ENCODE data around the gene CDHR1. TPM values are rescaled to one million over a fixed set of nuclear protein-coding genes. Genes with fewer than 3 reads are reported as not detected.

Gene CDHR1
- total RNA-seq, 1 donor from 2014 or later, result 6.1 TPM

GRCh38 chr10:84196941-84197340 lies 2.6 kb downstream of the CDHR1 start:
- H3K36me3 Mint-ChIP-seq (ENCODE audit: unreplicated experiment), result no peaks in the 10 kb centered on the region
- H3K27ac Mint-ChIP-seq (ENCODE audit: unreplicated experiment), result no peak overlapping the region
- H3K9me3 Mint-ChIP-seq (ENCODE audit: unreplicated experiment), result peaks cover 3% of the 10 kb centered on the region
- peaks cover 20% of the 10 kb centered on the region for H3K27me3 Mint-ChIP-seq (ENCODE audit: unreplicated experiment)
- TF ChIP-seq CTCF (IDR thresholded peaks at IDR 0.05; ENCODE audit: partially characterized antibody, unreplicated experiment), result no peak
- no peak overlapping the region for H3K4me3 Mint-ChIP-seq (ENCODE audit: unreplicated experiment)
- H3K4me1 Mint-ChIP-seq (ENCODE audit: low read depth, unreplicated experiment), result peaks cover 3% of the 10 kb centered on the region
- DNase-seq, result no peak

GRCh38 chr10:84197643-84198042 lies 3.3 kb downstream of the CDHR1 start:
- Mint-ChIP-seq H3K27ac (ENCODE audit: unreplicated experiment) (no peak overlapping the region), H3K9me3 (ENCODE audit: unreplicated experiment) (peaks cover 3% of the 10 kb centered on the region), H3K4me3 (ENCODE audit: unreplicated experiment) (no peak overlapping the region), H3K27me3 (ENCODE audit: unreplicated experiment) (peaks cover 20% of the 10 kb centered on the region), H3K36me3 (ENCODE audit: unreplicated experiment) (no peaks in the 10 kb centered on the region), H3K4me1 (ENCODE audit: low read depth, unreplicated experiment) (peaks cover 7% of the 10 kb centered on the region)
- DNase-seq, result no peak
- no peak for TF ChIP-seq CTCF (IDR thresholded peaks at IDR 0.05; ENCODE audit: partially characterized antibody, unreplicated experiment)

GRCh38 chr10:84198206-84198915 lies 4.0 kb downstream of the CDHR1 start:
- H3K4me1 Mint-ChIP-seq (ENCODE audit: low read depth, unreplicated experiment), result peaks cover 7% of the 10 kb centered on the region
- H3K27ac Mint-ChIP-seq (ENCODE audit: unreplicated experiment), result peak overlapping the region; percentile 4
- peaks cover 3% of the 10 kb centered on the region for H3K9me3 Mint-ChIP-seq (ENCODE audit: unreplicated experiment)
- H3K27me3 Mint-ChIP-seq (ENCODE audit: unreplicated experiment), result peaks cover 18% of the 10 kb centered on the region
- H3K4me3 Mint-ChIP-seq (ENCODE audit: unreplicated experiment), result no peak overlapping the region
- no peak for DNase-seq
- TF ChIP-seq CTCF (IDR thresholded peaks at IDR 0.05; ENCODE audit: partially characterized antibody, unreplicated experiment), result no peak
- H3K36me3 Mint-ChIP-seq (ENCODE audit: unreplicated experiment), result no peaks in the 10 kb centered on the region

GRCh38 chr10:84200537-84201243 lies 6.4 kb downstream of the CDHR1 start:
- Mint-ChIP-seq H3K27ac (ENCODE audit: unreplicated experiment) (no peak overlapping the region), H3K4me1 (ENCODE audit: low read depth, unreplicated experiment) (peaks cover 5% of the 10 kb centered on the region), H3K4me3 (ENCODE audit: unreplicated experiment) (no peak overlapping the region), H3K27me3 (ENCODE audit: unreplicated experiment) (peaks cover 17% of the 10 kb centered on the region), H3K36me3 (ENCODE audit: unreplicated experiment) (no peaks in the 10 kb centered on the region), H3K9me3 (ENCODE audit: unreplicated experiment) (peaks cover 3% of the 10 kb centered on the region)
- no peak for TF ChIP-seq CTCF (IDR thresholded peaks at IDR 0.05; ENCODE audit: partially characterized antibody, unreplicated experiment)
- no peak for DNase-seq

GRCh38 chr10:84201244-84201606 lies 6.9 kb downstream of the CDHR1 start:
- no peak for TF ChIP-seq CTCF (IDR thresholded peaks at IDR 0.05; ENCODE audit: partially characterized antibody, unreplicated experiment)
- no peak overlapping the region for H3K27ac Mint-ChIP-seq (ENCODE audit: unreplicated experiment)
- peaks cover 15% of the 10 kb centered on the region for H3K27me3 Mint-ChIP-seq (ENCODE audit: unreplicated experiment)
- peaks cover 3% of the 10 kb centered on the region for H3K9me3 Mint-ChIP-seq (ENCODE audit: unreplicated experiment)
- H3K4me1 Mint-ChIP-seq (ENCODE audit: low read depth, unreplicated experiment), result peaks cover 5% of the 10 kb centered on the region
- no peak for DNase-seq
- no peak overlapping the region for H3K4me3 Mint-ChIP-seq (ENCODE audit: unreplicated experiment)
- no peaks in the 10 kb centered on the region for H3K36me3 Mint-ChIP-seq (ENCODE audit: unreplicated experiment)
